GM12872 (cell line): ENCODE data around the gene NPAS3.

Experiments
- CTCF ChIP-seq: IDR thresholded peaks from 3 replicates; pipeline ENCODE4 v1.5.1; 2011; ENCODE audit warnings: low read depth, mild to moderate bottlenecking, low read length, moderate library complexity; ENCODE audit not compliant: insufficient read depth

The NPAS3 gene

GRCh38 chr14:33019346-33019745, 80.7 kb downstream of the NPAS3 start:
- TF ChIP-seq CTCF = no peak

- TF ChIP-seq CTCF = no peak
These were observed 88.3 kb downstream of the NPAS3 start for GRCh38 chr14:33026850-33027430.

GRCh38 chr14:33029511-33029910, 90.8 kb downstream of the NPAS3 start:
- TF ChIP-seq CTCF = no peak

- TF ChIP-seq CTCF = no peak
These were observed 91.7 kb downstream of the NPAS3 start for GRCh38 chr14:33030386-33030785.

GRCh38 chr14:33035416-33036194, 96.9 kb downstream of the NPAS3 start:
- TF ChIP-seq CTCF = no peak

DNA sequence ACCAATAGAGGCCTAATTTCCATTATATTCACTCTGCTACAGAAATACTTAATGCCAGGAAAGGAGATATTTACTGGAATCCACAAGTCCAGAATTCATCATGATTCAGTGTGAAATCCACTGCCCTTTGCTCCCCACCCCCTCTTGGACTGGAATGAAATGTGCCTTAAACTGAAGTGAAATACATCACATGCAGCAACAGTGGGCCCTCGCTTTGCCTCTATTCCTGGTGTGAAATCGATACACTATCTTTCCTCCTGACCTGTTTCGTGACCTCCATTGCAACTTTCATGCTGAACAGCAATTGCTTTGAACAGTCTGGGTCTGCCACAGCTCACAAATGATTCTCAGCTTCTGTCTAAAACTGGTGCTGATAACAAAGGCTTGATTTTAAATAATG, 100.6 kb downstream of the NPAS3 start:
- no peak for TF ChIP-seq CTCF

GRCh38 chr14:33040372-33041140, 101.9 kb downstream of the NPAS3 start:
- no peak for TF ChIP-seq CTCF
